ENCODE measurements around the gene PDLIM7.
A peak's percentile ranks its signal among the peaks of the same experiment; 100 is the strongest.

Gene PDLIM7

GRCh38 chr5:177455661-177456590 is 41.5 kb downstream of the PDLIM7 start:
- peak; percentile 76 for DNase-seq (ENCODE audit: low spot score)

GRCh38 chr5:177455036-177455660 is 42.3 kb downstream of the PDLIM7 start:
- peak; percentile 53 for DNase-seq (ENCODE audit: low spot score)

GRCh38 chr5:177454397-177455035 is 42.9 kb downstream of the PDLIM7 start:
- DNase-seq (ENCODE audit: low spot score), result peak; percentile 87

DNA sequence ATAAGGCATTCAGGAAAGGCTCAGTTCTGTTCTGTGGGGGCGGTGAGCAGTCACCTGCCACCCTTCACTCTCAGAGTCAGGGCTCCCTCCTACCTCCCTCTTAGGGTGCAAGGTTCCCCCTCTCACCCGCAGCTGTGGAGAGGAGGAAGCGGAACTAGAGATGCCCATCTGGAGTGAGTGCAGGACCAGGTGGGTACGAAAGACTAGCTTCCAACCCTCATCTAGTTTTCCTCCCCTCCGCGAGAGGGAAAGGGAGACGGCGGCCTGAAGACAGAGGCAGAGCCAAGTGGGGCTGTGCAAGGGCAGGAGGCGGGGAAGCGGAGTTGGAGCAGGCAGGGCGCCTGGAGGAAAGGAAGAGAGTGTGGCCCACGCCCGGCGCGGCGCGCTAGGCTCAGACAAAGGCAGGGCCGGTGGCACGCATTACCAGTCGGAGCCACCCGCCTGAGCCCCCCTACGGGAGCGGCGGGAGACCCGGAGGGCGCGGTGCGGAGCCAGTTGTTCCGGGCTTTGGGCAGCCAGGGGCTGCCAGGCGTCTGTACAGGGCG is 43.5 kb downstream of the PDLIM7 start:
- no peak for DNase-seq (ENCODE audit: low spot score)

- no peak for DNase-seq (ENCODE audit: low spot score)
Observed at GRCh38 chr5:177452688-177453638, 44.4 kb downstream of the PDLIM7 start.

DNA sequence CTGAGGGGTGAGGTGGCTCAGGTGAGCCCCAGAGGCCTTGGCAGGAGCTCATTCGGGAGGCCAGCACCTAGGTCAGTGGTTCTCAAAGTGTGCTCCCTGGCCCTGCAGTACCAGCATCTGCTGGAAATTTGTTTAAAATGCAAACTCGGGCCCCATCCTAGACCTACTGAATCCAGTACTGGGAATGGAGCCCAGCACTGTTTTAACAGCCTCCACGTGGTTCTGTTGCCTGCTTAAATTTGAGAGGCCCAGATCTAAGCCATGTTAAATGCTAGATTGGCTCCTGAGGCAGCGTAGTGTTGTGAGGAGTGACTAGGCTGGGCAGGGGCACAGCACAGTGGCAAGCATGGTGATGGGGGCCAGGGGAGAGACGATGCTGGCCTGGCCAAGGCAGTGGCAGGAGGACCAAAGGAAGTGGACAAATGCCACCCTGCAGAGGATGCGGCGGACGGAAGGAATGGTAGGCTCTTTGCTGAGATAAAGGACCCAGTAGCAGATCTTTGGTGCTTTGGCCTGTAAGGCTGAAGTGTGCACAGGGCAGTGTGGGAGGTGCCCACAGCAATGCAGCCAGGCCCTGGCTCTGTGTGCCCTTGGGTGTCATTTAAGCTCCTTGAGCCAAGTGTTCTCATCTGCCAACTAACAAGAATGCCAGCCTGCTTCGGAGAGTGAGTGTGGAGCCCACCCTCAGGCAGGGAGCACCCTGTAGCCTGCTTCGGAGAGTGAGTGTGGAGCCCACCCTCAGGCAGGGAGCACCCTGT is 46.6 kb downstream of the PDLIM7 start:
- DNase-seq (ENCODE audit: low spot score), result no peak

GRCh38 chr5:177449140-177450061 is 48.0 kb downstream of the PDLIM7 start:
- no peak for DNase-seq (ENCODE audit: low spot score)

- DNase-seq (ENCODE audit: low spot score), result no peak
Observed at GRCh38 chr5:177448244-177448950, 49.0 kb downstream of the PDLIM7 start.

DNA sequence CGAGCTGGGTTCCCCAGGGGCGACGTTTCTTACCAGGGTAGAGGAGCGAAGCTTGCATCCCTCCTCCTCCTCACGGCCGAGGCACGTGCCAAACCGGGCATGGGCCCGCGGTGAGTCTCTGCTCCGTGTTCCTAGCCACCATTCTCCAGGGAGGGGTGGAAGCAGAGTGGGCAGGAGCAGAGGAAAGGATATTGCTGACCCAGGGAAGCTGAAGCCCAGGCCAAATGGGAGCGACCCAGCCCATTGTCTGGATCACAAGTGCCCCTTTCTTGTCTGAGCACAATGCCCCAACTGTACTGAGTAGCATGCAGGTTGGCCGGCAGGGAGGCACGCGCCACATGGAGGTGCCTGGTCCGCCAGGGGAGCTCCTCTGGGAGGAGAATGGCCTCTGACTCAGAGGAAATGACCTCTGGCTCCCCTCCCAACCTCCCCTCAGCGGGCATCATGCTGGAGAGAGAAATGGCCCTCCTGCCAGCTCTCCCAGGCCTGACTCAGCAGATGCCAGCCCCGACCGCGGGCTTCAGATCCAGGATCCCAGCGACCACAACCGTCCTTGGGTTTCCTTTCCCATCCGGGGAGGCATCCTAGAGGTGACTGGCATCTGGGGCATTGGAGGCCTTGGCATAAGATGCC is 49.7 kb downstream of the PDLIM7 start:
- DNase-seq (ENCODE audit: low spot score), result peak; percentile 79

DNA sequence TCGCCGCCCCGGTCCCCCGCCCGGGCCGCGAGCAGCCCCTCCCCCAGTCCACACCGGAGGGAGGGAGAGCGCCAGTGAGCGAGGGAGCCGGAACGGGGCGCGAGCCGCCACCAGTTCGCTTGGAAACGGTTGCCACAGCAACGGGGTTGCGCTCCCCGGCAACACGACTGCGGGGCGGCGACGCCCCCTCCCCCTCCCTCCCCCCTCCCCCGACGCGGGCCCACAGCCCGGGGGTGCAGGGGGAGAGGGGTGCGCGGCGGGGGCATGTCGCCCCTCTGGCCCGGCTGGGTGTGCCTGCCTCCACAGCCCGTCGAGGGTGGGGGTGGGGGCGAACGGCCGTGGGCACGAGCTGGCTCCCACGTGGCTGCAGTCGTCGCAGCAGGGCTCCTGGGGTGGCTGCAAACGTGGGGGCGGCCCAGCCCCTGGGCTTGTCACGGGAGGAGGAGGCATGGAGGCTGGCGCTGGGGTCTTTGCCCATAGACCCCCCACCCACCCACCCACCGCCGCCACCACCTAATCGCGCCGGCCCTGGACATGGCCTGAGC is 50.3 kb downstream of the PDLIM7 start:
- no peak for DNase-seq (ENCODE audit: low spot score)

GRCh38 chr5:177446200-177447065 is 51.0 kb downstream of the PDLIM7 start, which contains the start of gene PRR7:
Gene PRR7, plus strand, starts transcription at chr5:177446814. Its CDS starts 8,254 bp downstream, at chr5:177455068.
- DNase-seq (ENCODE audit: low spot score), result peak; percentile 62

GRCh38 chr5:177445917-177446199 is 51.5 kb downstream of the PDLIM7 start:
- DNase-seq (ENCODE audit: low spot score), result no peak

GRCh38 chr5:177445052-177445916 is 52.1 kb downstream of the PDLIM7 start:
- DNase-seq (ENCODE audit: low spot score), result no peak

GRCh38 chr5:177444106-177445051 is 53.0 kb downstream of the PDLIM7 start:
- DNase-seq (ENCODE audit: low spot score), result no peak
